HEK293 (cell line): ENCODE data around the gene ITSN1.

Experiments used
- CTCF ChIA-PET: fragments of 350-600 bp; formaldehyde crosslinking; extraction: SDS; loops from one replicate; lab custom pipeline; 2021; ENCODE audit warnings: antibody characterized with exemption; lab: Yijun Ruan, JAX
- POLR2A ChIA-PET: fragments of 300-600 bp; formaldehyde crosslinking; extraction: SDS; loops from one replicate; lab custom pipeline; 2020; ENCODE audit warnings: antibody characterized with exemption, inconsistent platforms; lab: Yijun Ruan, JAX
- H3K27ac ChIP-seq: fragments of 200-500 bp; sonication (Bioruptor generic); 2 replicates; pipeline ENCODE4 v1.5.1; 2014; ENCODE audit warnings: low read depth, low read length, control low read depth, inconsistent platforms; ENCODE audit errors: extremely low read depth
- H3K36me3 ChIP-seq, 2 experiments: fragments of 200-500 bp in 1 of 2; sonication (Bioruptor generic) in 1 of 2; 1 replicate in 1 of 2; 2 replicates in 1 of 2; pipeline ENCODE4 v1.5.1; 2014 to 2017; ENCODE audit warnings: inconsistent platforms in 2 of 2, low read length in 2 of 2; ENCODE audit not compliant: control insufficient read depth in 2 of 2, insufficient read depth in 1 of 2
- H3K4me1 ChIP-seq: fragments of 200-500 bp; sonication (Bioruptor generic); 2 replicates; pipeline ENCODE4 v1.5.1; 2014; ENCODE audit warnings: mild to moderate bottlenecking, low read length, inconsistent platforms; ENCODE audit not compliant: control insufficient read depth, insufficient read depth
- H3K4me3 ChIP-seq: 2 replicates; pipeline ENCODE4 v1.5.1; 2011; ENCODE audit warnings: low read depth, mild to moderate bottlenecking, control low read depth, low read length, moderate library complexity
- H3K9me3 ChIP-seq: fragments of 200-500 bp; sonication (Bioruptor generic); 2 replicates; pipeline ENCODE4 v1.5.1; 2014; ENCODE audit warnings: low read depth, low read length, inconsistent platforms; ENCODE audit not compliant: control insufficient read depth, insufficient read depth
- CTCF ChIP-seq: fragments of 450-650 bp; formaldehyde crosslinking; IDR thresholded peaks from 2 replicates; pipeline ENCODE4 v1.5.1; 2016; ENCODE audit warnings: missing biosample characterization, missing genetic modification characterization
- ELK4 ChIP-seq: IDR thresholded peaks from 2 replicates; pipeline ENCODE4 v1.6.1; 2011; ENCODE audit warnings: mild to moderate bottlenecking, low read depth, low read length, borderline replicate concordance
- GLIS2 ChIP-seq: fragments of 450-650 bp; formaldehyde crosslinking; IDR thresholded peaks from 2 replicates; pipeline ENCODE4 v1.5.1; 2016; ENCODE audit warnings: missing biosample characterization, missing genetic modification characterization
- HIC1 ChIP-seq: fragments of 450-650 bp; formaldehyde crosslinking; IDR thresholded peaks from 2 replicates; pipeline ENCODE4 v1.5.1; 2016; ENCODE audit warnings: missing biosample characterization, missing genetic modification characterization
- REST ChIP-seq: fragments of 450-650 bp; formaldehyde crosslinking; IDR thresholded peaks from 2 replicates; pipeline ENCODE4 v1.5.1; 2016; ENCODE audit warnings: missing biosample characterization, missing genetic modification characterization
- SP7 ChIP-seq: fragments of 450-650 bp; formaldehyde crosslinking; IDR thresholded peaks from 2 replicates; pipeline ENCODE4 v1.5.1; 2016; ENCODE audit warnings: missing biosample characterization, missing genetic modification characterization
- WT1 ChIP-seq: fragments of 450-650 bp; formaldehyde crosslinking; IDR thresholded peaks from 2 replicates; pipeline ENCODE4 v1.5.1; 2016; ENCODE audit warnings: missing biosample characterization, missing genetic modification characterization
- ZBTB48 ChIP-seq: fragments of 450-650 bp; formaldehyde crosslinking; IDR thresholded peaks from 2 replicates; pipeline ENCODE4 v1.5.1; 2016; ENCODE audit warnings: missing biosample characterization, missing genetic modification characterization
- ZBTB6 ChIP-seq: fragments of 450-650 bp; formaldehyde crosslinking; IDR thresholded peaks from 2 replicates; pipeline ENCODE4 v1.5.1; 2017; ENCODE audit warnings: missing biosample characterization, missing genetic modification characterization
- ZFP41 ChIP-seq: fragments of 450-650 bp; formaldehyde crosslinking; IDR thresholded peaks from 2 replicates; pipeline ENCODE4 v1.5.1; 2016; ENCODE audit warnings: missing biosample characterization, missing genetic modification characterization, borderline replicate concordance
- ZNF112 ChIP-seq: fragments of 450-650 bp; formaldehyde crosslinking; IDR thresholded peaks from 2 replicates; pipeline ENCODE4 v1.5.0; 2017; ENCODE audit warnings: missing biosample characterization, missing genetic modification characterization
- ZNF114 ChIP-seq: fragments of 450-650 bp; formaldehyde crosslinking; IDR thresholded peaks from 2 replicates; pipeline ENCODE4 v1.5.0; 2017; ENCODE audit warnings: missing biosample characterization, missing genetic modification characterization
- ZNF341 ChIP-seq: fragments of 450-650 bp; formaldehyde crosslinking; IDR thresholded peaks from 2 replicates; pipeline ENCODE4; 2016; ENCODE audit warnings: low read depth, missing biosample characterization, missing genetic modification characterization
- ZNF354C ChIP-seq: fragments of 450-650 bp; formaldehyde crosslinking; IDR thresholded peaks from 2 replicates; pipeline ENCODE4 v1.5.1; 2016; ENCODE audit warnings: missing biosample characterization, missing genetic modification characterization, low read depth, borderline replicate concordance
- ZNF362 ChIP-seq: fragments of 450-650 bp; formaldehyde crosslinking; IDR thresholded peaks from 2 replicates; pipeline ENCODE4 v1.5.1; 2016; ENCODE audit warnings: missing biosample characterization, missing genetic modification characterization
- ZNF398 ChIP-seq: fragments of 450-650 bp; formaldehyde crosslinking; IDR thresholded peaks from 2 replicates; pipeline ENCODE4 v1.5.1; 2017; ENCODE audit warnings: missing biosample characterization, missing genetic modification characterization
- ZNF639 ChIP-seq: fragments of 450-650 bp; formaldehyde crosslinking; IDR thresholded peaks from 2 replicates; pipeline ENCODE4 v1.5.1; 2016; ENCODE audit warnings: missing biosample characterization, missing genetic modification characterization
- ZNF670 ChIP-seq: fragments of 450-650 bp; formaldehyde crosslinking; IDR thresholded peaks from 2 replicates; pipeline ENCODE4 v1.5.1; 2016; ENCODE audit warnings: missing biosample characterization, missing genetic modification characterization, low read depth
- ZNF785 ChIP-seq: fragments of 450-650 bp; formaldehyde crosslinking; IDR thresholded peaks from 2 replicates; pipeline ENCODE4 v1.5.1; 2016; ENCODE audit warnings: missing biosample characterization, missing genetic modification characterization
- ZNF843 ChIP-seq: fragments of 450-650 bp; formaldehyde crosslinking; IDR thresholded peaks from 2 replicates; pipeline ENCODE4 v1.5.1; 2016; ENCODE audit warnings: missing biosample characterization, missing genetic modification characterization

Gene ITSN1

GRCh38 chr21:33761441-33762036, 119.2 kb downstream of the ITSN1 start (continued):
- TF ChIP-seq WT1 (peak; percentile 27; the same call in 1 of the 2 replicates), SP7 (peak; percentile 89), ZNF354C (tag by site-specific recombination) (no peak), ZNF639 (tag by site-specific recombination) (peak; percentile 78), HIC1 (tag by site-specific recombination) (no peak), ZNF398 (no peak), ZNF114 (tag by site-specific recombination) (no peak), ZBTB48 (peak; percentile 53; the same call in 1 of the 2 replicates), ZNF112 (tag by site-specific recombination) (no peak), CTCF (tag by site-specific recombination) (no peak), GLIS2 (tag by site-specific recombination) (no peak)

- H3K36me3 ChIP-seq, result peaks cover 0 to 18% of the 10 kb centered on the region in 2 experiments
- POLR2A ChIA-PET, result interaction anchor here (0.7 to 1.0 kb wide), 3 partner anchors 12 to 315 kb away, joined by 3 to 5 read pairs (median 4); no protein-coding TSS in a partner anchor
- H3K4me3 ChIP-seq, result no peak overlapping the region
- no peaks in the 10 kb centered on the region for H3K9me3 ChIP-seq
- H3K4me1 ChIP-seq, result peaks cover 16% of the 10 kb centered on the region
- CTCF ChIA-PET, result interaction anchor here (0.6 to 1.8 kb wide), 5 partner anchors 10 to 367 kb away, joined by 3 to 7 read pairs (median 4); no protein-coding TSS in a partner anchor
- no peak overlapping the region for H3K27ac ChIP-seq
- TF ChIP-seq ZNF785 (tag by site-specific recombination) (no peak), ZNF362 (0 out of 2 replicates have a peak, but pooled peaks have one; percentile 54), REST (tag by site-specific recombination) (no peak), ELK4 (no peak), ZNF670 (tag by site-specific recombination) (no peak), SP7 (no peak), ZBTB6 (tag by site-specific recombination) (no peak), ZNF843 (tag by site-specific recombination) (no peak), ZNF341 (tag by site-specific recombination) (no peak), ZFP41 (tag by site-specific recombination) (no peak)
Measured at GRCh38 chr21:33762803-33763581, 120.7 kb downstream of the ITSN1 start.
